GM21619 (cell line): ENCODE data around the gene BCAN.
A peak's percentile ranks its signal among the peaks of the same experiment; 100 is the strongest.
"Not testable (repeated sequence)": the region's sequence is repeated elsewhere in the genome, so short reads cannot be mapped to it uniquely, and the experiment has no call there.

ENCODE experiments used
- ATAC-seq: cut with Tn5 transposase; IDR thresholded peaks from one replicate; pipeline ENCODE4 v1.9.1; 2021; ENCODE audit not compliant: unreplicated experiment

The BCAN gene, protein sequence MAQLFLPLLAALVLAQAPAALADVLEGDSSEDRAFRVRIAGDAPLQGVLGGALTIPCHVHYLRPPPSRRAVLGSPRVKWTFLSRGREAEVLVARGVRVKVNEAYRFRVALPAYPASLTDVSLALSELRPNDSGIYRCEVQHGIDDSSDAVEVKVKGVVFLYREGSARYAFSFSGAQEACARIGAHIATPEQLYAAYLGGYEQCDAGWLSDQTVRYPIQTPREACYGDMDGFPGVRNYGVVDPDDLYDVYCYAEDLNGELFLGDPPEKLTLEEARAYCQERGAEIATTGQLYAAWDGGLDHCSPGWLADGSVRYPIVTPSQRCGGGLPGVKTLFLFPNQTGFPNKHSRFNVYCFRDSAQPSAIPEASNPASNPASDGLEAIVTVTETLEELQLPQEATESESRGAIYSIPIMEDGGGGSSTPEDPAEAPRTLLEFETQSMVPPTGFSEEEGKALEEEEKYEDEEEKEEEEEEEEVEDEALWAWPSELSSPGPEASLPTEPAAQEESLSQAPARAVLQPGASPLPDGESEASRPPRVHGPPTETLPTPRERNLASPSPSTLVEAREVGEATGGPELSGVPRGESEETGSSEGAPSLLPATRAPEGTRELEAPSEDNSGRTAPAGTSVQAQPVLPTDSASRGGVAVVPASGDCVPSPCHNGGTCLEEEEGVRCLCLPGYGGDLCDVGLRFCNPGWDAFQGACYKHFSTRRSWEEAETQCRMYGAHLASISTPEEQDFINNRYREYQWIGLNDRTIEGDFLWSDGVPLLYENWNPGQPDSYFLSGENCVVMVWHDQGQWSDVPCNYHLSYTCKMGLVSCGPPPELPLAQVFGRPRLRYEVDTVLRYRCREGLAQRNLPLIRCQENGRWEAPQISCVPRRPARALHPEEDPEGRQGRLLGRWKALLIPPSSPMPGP

DNA sequence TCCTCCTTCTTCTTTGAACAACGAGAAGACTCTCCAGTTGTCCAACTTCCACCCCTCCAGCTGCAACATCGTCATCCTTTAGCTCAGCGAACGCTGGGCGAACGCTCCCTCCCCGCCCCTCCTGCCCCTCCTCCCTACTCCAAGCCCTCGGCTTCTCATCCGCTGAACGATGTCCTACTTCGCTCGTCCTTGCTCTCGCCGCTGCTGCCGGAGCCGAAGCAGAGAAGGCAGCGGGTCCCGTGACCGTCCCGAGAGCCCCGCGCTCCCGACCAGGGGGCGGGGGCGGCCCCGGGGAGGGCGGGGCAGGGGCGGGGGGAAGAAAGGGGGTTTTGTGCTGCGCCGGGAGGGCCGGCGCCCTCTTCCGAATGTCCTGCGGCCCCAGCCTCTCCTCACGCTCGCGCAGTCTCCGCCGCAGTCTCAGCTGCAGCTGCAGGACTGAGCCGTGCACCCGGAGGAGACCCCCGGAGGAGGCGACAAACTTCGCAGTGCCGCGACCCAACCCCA lies at the start of gene BCAN:
BCAN (plus strand) TSS at position 357 of the 504 bp plus-strand sequence. CDS start 3,938 bp downstream, outside the sequence.
- no peak for ATAC-seq

DNA sequence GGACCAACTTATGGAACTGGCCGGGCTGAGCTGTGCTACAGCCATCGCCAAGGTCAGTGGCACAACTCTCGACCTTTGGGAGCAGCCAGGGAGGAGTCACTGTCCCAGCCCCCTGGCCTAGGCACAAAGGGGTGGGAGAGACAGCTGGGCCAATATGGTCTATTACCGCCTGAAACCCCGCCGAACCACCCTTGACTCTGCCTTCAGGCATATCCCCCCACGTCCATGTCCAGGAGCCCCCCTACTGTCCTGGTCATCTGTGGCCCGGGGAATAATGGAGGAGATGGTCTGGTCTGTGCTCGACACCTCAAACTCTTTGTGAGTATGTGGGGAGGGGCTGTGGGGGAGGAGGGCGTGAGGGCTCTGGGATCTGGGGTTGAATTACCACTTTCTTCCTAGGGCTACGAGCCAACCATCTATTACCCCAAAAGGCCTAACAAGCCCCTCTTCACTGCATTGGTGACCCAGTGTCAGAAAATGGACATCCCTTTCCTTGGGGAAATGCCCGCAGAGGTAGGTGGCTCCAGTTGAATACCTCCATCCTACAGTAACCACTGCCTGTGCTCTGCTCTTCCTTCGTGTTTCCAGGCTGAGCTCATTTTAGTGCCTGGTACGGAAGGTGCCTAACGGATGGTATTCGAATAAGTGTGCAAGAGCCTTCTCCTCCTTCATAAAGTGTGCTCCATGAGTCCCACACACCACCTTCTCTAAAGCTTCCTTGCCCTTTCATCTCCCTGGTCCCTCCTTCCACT lies 49.6 kb upstream of the BCAN start:
- ATAC-seq: no peak

DNA sequence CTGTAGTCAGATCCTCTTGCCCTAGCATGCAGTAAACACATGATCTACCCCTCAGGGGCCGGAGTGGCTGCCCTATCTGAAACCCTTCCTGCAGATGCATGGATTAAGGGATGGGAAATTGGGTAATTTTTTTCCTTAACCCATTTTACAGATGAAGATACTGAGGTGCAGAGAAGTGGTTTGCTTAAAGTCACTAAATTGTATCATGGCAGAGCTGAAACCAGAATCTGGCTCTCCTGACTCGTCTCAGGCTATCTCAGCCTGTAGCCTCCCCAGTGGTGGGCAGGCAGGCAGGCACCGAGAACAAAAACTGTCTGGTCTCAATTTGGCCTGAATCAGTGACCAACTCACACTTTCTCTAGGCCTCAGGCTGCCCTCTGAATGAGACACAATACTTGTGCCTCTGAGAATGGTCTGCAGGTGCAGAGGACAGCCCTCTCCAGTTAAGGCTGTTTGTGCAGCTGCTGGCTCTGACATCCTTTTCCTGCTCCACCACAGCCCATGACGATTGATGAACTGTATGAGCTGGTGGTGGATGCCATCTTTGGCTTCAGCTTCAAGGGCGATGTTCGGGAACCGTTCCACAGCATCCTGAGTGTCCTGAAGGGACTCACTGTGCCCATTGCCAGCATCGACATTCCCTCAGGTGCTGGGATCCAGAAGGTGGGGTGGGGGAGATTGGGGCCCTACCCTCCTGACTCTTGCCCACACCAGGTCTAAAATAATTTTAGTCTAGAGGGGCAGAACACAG lies 48.8 kb upstream of the BCAN start:
- ATAC-seq: no peak

DNA sequence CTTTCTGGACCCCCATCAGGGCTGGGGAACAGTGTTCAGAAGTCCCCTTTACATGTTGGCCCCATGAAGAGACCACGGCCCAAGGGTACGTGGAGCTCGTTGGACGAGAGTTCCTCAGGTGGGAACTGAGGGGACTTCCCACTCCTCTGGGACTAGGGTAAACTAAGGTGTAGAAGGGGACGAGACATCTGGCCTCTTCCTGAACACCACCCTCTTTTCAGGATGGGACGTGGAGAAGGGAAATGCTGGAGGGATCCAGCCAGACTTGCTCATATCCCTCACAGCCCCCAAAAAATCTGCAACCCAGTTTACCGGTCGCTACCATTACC lies 48.3 kb upstream of the BCAN start:
- no peak for ATAC-seq

DNA sequence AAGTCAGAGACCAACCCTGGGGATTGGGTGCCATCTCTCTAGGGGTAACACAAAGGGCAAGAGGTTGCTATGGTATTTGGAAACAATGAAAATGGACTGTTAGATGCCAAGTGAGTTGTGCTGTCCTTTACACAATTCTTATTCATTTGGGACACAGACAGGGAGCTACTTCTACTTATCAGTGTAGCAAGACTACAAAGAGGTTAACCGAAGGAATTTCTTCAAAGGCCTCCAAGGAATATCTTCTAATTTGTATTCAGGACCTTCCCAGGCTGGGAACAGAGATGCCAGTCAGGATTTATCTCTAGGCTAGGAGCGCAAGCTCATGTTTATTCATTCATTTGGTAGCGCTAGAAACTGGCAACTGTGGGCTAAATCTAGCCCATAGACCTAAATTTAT lies 47.7 kb upstream of the BCAN start:
- no peak for ATAC-seq

DNA sequence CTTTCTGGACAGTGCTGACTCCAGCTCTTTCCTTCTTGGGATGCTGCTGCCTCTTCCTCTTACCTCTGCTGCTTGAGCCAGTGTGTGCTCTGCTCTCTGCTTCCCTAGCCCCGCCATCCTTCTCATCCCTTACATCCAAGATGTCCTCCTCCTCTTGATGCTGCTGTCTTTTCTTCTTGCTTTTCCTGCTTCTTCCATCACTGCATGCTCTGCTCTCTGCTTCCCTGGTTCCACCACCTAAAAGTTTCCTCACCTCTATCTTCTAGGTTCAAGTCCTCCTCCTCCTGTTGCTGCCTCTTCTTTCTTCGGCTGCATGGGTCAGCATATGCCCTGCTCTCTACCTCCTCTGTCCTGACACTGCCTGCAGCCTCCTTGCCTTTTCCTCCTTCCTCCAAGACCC lies 46.9 kb upstream of the BCAN start:
- no peak for ATAC-seq

DNA sequence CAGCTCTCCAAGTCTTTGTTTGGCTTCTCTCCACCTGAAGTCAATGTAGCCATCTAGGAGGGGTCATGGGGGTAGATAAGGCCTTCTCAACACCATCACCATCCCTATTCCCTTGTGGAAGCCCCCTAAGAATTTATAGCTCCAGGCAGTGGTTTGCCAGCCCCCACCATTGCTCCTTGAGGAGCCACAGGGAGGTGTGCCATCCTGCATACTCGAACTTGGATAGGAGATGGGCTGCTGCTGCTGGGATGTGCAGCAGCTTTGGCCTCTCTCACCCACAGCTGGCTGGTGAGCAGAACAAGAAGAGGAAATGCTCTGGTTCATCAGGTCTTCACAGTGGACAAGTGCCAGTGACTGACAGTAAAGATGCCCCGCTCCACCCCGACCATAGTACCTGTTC lies 45.5 kb upstream of the BCAN start:
- ATAC-seq: no peak

DNA sequence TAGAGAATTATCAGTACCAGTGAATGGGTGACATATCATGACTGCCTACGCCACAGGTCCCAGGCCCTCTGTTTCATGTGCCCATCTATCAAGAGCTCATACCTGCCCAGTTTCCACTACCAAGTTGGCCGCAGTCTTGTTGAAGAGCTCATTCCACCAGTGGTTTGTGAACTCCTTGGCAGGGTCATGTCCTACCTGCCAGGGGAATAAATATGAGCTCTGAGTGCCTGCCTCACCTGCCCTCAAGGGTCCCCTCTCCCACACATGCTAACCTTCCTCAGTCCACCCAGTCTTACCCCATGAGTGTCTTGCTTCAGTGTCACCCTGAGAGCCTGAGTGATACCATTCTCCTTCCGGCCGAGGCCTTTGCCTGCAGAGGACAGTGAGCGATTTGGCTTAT lies 43.8 kb upstream of the BCAN start:
- ATAC-seq: no peak

DNA sequence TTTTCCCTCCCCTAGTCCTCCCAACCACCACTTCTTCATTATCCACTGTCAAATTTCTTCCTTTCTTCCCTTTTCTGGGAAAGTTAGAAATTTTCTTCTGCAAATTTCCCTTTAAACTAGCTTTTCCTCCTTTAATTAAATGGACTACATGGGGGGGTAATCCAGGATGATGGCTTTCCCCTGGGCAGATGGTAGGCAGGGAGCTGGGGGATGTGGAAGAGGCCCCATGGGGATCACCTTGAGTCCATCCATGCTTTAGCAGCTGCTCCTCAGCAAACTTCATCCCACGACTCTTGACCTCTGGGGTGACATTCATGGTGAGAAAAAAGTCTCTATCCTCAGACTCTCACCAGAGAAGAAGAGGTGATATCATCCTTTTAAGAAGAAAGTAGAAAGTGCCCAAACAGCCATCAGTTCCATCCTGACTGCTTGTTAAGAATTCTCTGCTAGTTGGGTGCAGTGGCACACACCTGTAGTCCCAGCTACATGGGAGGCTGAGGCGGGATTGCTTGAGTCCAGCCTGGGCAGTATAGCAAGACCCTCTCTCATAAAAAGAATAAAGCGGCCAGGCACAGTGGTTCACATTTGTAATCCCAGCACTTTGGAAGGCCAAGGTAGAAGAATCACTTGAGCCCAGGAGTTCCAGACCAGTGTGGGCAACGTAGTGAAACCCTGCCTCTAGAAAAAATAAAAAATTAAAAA lies 43.0 kb upstream of the BCAN start:
- ATAC-seq: no peak

DNA sequence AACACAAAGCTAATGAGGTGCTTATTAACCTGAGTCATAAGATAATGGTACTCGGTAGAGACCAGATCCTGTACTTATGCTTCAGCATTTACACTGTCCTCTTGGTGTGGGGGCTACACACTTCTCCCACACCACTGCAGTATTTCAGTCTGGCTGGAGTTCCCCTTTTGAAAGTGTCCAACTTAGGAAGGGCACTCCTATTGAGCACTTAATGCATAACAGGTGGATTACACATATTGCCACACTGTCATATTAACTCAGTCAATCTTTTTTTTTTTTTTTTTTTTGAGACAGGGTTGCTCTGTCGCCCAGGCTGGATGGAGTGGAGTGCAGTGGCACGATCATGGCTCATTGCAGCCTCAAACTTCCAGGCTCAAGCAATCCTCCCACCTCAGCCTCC lies 42.1 kb upstream of the BCAN start:
- no peak for ATAC-seq

DNA sequence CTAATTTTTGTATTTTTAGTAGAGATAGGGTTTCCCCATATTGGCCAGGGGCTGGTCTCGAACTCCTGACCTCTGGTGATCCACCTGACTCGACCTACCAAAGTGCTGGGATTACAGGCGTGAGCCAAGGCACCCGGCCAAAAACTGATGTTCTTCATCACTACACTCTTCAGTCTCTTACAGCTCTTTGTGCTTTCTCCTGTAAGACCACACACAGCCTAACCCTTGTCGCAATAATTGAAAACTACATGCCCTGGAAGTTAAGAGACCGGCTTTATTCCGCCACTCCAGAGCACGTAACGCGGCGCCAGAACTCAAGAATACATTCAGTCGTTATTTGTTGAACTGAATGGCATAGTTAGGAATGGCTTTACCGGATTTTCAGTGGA lies 41.2 kb upstream of the BCAN start:
- ATAC-seq: no peak

DNA sequence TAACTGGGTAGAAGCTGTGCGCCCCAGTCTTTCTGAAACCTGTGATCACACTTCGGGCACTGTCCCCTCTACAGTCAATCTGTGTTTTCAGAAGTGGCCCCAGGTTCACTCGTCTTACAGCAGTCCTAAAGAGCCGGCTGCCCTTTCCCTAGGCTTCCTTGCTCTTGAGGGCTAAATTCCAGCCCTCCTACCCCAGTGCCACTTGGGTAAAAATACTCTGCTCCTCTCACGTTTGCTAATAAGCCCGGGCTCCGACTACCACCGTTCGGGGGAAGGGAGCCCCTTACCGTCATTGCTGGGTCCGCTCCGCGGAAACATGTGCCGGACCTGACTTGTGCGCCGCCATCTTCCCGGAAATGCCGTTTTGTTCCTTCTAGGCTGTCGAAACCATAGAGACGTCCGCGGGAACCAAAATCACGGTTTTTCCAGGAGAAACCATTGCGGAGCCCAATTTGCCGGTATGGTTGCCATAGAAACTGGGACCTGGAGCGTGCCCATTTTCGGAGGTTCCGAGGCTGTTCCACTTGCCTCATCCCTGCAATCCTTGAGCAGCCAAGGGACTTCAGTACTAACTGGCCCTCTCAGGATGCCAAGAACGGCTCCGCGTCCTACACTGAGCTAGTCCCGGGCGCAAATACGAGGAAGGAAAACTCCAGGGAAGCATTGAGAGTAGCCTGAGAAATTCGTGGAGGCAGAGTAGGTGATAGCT lies 40.6 kb upstream of the BCAN start, which contains the start of gene GPATCH4:
GPATCH4 (minus strand) TSS at position 358 of the 709 bp plus-strand sequence.
- ATAC-seq: peak; percentile 59

DNA sequence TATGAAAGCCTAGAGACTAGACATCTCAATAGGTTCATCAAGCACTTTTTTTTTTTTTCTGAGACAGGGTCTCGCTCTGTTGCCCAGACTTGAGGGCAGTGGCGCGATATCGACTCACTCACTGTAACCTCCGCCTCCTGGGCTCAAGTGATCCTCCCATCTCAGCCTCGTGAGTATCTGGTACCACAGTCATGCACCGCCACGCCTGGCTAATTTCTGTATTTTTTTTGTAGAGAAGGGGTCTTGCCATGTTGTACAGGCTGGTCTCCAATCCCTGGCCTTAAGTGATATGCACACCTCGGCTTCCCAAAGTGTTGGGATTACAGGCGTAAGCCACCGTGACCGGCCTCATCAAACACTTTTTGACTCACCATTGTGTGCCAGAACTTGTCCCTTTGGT lies 40.0 kb upstream of the BCAN start:
- peak; percentile 25 for ATAC-seq

DNA sequence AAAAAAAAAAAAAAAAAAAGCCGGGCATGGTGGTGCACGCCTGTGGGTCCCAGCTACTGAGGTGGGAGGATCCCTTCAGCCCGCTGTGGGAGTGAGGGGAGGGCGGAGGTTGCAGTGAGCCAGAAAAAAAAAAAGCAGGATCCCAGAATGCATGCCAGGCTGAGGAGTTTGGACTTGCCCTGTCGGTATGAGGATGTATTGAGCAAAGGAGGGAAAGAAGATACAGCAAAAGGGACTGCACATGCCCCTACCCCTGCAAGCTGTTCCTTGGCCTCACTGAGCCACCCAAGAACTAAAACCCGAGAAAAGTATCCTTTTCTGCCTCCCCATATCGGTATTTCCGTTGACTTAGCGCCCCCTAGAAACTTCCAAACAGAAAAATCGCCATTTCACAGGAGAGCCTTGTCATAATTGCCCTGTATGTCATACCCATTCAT lies 39.3 kb upstream of the BCAN start:
- no peak for ATAC-seq

DNA sequence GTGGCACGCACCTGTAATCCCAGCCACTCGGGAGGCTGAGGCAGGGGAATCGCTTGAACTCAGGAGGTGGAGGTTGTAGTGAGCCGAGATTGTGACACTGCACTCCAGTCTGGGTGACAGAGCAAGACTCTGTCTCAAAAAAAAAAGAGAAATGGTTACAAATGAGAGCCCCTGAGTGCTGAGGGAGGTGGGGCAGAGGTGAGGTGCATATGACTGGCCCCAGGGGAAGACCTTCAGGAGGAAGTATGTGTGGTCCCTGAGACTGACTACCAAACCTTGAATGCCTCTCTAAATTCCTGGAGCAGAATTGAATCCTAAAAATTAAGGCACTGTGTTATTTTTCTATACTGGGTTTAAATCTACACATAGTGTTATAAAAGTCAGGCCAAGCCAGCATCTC lies 34.6 kb upstream of the BCAN start:
- ATAC-seq: not testable (repeated sequence)

DNA sequence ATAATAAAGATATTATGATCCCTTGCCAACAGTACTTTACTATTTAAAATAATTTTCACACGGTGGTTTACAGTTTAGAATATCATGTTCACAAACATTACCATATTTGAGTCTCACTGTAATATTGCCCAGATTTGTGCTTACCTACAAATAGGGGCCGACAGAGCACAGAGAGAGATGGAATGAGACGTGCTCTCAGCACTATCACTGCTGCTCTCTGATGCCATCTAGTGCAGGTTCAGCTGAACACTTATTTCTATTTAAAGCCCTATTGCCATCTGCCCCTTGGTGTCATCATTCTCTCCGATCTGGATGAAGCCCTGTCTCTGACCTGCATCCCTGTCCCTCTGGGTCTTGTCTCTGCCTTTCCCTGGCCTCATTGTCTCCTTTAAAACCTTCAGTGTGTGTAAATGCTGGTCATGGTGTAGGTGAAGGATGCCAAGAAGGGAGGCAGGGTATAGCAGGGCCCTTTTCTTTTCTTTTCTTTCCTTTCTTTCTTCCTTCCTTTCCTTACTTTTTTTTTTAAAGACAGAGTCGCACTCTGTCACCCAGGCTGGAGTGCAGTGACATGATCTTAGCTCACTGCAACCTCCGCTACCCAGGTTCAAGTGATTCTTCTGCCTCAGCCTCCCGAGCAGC lies 33.8 kb upstream of the BCAN start:
- peak; percentile 83 for ATAC-seq

DNA sequence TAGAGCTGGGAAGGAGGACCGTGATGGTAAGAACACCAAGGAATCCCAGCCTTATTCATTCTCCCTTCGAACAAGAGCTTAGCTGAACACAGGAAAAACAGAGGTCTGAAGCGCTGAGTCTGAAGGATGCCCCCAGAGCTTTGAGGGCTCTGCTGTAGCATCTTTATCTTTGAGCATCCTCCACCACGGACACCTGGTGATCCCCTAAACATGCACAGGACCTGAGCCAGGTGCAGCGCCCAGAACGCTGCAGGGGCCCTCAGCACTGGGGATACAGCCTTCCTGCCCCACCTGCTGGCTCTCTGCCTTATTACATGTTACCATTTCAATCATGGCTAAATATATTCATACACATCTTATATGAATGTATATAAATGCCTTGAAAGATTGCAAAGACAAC lies 32.9 kb upstream of the BCAN start:
- no peak for ATAC-seq

DNA sequence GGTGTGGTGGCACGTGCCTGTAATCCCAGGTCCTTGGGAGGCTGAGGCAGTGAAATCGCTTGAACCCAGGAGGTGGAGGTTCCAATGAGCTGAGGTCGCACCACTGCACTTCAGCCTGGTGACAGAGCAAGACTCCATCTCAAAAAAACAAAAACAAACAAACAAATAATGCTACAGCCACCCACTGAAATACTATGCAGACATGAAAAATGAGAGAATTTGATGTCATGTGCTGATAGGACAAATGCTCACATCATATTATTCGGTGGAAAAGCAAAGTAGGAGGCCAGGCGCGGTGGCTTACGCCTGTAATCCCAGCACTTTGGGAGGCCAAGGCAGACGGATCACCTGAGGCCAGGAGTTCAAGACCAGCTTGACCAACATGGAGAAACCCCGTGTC lies 31.8 kb upstream of the BCAN start:
- not testable (repeated sequence) for ATAC-seq

DNA sequence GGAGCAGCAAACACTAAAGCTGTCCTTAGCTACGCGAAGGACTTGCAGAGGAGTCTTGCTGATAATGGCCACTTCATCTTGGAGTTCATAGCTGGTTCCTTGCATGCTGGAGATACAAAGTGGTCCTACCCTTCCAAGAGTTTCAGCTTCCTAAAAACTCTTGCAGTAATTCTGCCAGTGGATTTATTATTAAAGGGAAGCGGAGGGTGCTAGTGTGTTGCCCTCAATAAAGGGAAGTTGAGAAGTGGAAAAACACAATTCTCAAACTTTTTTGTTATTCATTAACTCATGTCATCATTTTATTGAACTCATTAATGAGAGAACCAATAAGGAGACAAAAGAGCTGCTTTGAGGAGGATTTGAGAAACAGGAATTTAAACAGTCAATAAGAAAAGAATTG lies 29.3 kb upstream of the BCAN start:
- ATAC-seq: no peak
